ENCODE measurements around the gene ST3GAL3.

The ST3GAL3 gene

DNA sequence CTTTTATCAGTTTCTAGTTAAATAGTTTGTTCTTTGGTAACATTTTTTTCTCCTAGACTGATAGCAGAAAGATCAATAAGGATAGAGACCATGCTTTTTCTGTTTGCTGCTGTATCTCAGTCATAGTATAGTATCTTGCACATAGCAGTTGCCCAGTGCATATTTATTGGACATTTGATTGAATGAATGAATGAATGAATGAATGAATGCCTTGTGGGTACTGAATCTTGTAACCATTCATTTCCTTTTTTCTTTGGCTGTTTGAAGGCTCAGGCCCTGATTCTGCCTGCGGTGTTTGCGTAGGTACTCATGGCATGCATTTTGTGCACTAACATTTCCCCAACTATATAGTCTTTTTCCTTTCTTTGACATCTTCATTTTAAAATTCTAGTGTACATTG is 83.9 kb downstream of the ST3GAL3 start:
- Histone ChIP-seq H3K9me3 (ENCODE audit: control insufficient read depth, low read length) (no peaks in the 10 kb centered on the region), H3K4me3 (ENCODE audit: low read length) (no peak overlapping the region), H3K27me3 (replicated peaks; ENCODE audit: control insufficient read depth, insufficient read depth, low read length) (no peaks in the 10 kb centered on the region), H3K9ac (ENCODE audit: low read length) (no peak overlapping the region), H3K36me3 (ENCODE audit: control insufficient read depth, insufficient read depth, low read length, severe bottlenecking) (no peaks in the 10 kb centered on the region), H3K4me1 (ENCODE audit: control insufficient read depth, insufficient read depth, low read length) (peaks cover 22% of the 10 kb centered on the region)
- DNase-seq (ENCODE audit: low read depth), result no peak

DNA sequence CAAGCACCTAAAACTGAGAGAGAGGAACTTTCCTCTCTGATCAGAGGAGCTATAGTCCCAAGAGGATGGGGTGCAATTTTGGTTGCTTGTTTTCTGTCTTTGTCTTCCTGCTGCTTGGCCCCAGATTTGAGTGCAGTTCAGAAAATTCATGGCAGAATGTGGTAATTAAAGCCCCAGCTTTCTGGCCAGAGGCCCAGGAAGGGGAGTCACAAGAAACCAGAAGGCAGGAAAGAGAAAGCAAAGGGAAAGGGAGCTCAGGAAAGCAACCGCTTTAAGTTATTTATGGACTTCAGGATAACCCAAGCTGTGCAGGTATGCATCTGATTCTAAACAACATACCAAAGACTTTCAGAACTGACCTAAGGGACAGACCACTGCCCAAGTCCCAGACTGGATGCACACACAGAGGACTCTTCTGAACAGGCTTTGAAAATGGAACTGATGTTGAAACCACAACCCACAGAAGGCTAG is 88.8 kb downstream of the ST3GAL3 start:
- Histone ChIP-seq H3K9me3 (ENCODE audit: control insufficient read depth, low read length) (no peaks in the 10 kb centered on the region), H3K9ac (ENCODE audit: low read length) (no peak overlapping the region), H3K4me3 (ENCODE audit: low read length) (peak overlapping the region; percentile 69), H3K36me3 (ENCODE audit: control insufficient read depth, insufficient read depth, low read length, severe bottlenecking) (no peaks in the 10 kb centered on the region), H3K4me1 (ENCODE audit: control insufficient read depth, insufficient read depth, low read length) (peaks cover 17% of the 10 kb centered on the region), H3K27me3 (replicated peaks; ENCODE audit: control insufficient read depth, insufficient read depth, low read length) (no peaks in the 10 kb centered on the region)
- peak; percentile 68 for DNase-seq (ENCODE audit: low read depth)

DNA sequence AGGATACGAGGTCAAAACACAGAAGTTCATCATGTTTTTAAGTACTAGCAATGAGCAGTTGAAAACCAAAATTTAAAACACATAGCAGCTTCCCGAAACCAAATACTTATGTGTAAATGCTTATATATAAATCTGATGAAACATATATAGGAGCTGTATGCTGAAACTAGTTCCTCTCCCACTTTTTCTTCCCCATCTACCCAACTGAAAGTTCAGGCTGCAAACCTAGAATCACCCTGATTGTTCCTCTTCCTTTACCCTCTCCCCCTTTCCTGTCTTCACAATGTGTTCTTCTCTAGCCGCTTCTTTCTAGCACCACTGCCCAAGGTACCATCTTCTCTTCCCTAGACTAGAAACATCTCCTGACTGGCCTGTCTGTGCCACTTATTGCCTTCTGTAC is 90.6 kb downstream of the ST3GAL3 start:
- H3K27me3 ChIP-seq (replicated peaks; ENCODE audit: control insufficient read depth, insufficient read depth, low read length), result no peaks in the 10 kb centered on the region
- H3K36me3 ChIP-seq (ENCODE audit: control insufficient read depth, insufficient read depth, low read length, severe bottlenecking), result no peaks in the 10 kb centered on the region
- no peak for DNase-seq (ENCODE audit: low read depth)
- H3K4me3 ChIP-seq (ENCODE audit: low read length), result no peak overlapping the region
- no peak overlapping the region for H3K9ac ChIP-seq (ENCODE audit: low read length)
- peaks cover 17% of the 10 kb centered on the region for H3K4me1 ChIP-seq (ENCODE audit: control insufficient read depth, insufficient read depth, low read length)
- no peaks in the 10 kb centered on the region for H3K9me3 ChIP-seq (ENCODE audit: control insufficient read depth, low read length)

DNA sequence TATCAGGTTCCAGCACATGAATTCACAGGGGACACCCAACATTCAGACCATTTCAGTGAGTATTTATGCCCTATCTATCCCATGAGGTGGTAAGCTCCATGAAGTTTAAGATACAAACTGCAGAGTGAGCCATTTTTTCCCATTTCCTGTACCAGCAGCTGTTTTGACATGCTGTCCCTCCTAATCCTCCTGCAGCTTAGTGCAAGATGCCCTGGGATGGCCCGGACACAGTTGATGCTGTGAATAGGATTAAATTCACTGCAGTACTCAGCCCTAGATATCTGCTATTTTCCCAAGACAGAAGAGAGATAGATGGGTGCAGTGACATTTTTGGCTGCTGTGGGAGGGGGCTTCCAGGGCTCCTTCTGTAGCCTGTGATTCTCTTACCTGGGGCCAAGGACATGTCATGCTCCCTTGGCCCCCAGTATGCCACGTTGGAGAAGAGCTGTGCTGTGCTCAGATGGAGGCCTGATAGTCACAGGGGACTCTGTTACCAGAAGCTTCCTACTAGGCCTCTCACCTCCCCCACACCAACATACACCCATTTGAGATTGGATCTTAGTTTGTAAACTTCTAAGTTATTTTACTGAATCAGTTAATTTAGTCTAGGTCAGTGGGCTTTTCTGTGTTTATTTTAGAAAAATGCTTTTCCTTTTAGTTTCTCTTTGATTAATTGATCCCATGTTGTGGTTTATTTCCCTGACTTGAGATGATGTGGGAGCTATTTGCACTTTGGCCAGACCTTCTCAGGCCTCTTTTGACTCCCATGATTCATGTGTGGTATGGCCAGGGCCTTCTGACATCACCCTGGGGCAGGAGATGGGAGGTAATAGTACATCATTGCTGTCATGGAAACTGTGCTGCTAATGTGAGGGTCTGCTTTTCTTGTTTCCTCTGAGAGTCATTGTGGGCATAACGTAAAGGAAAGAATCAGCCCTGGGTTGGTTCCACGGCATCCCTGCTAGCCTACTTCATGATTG is 92.6 kb downstream of the ST3GAL3 start:
- peaks cover 17% of the 10 kb centered on the region for H3K4me1 ChIP-seq (ENCODE audit: control insufficient read depth, insufficient read depth, low read length)
- H3K4me3 ChIP-seq (ENCODE audit: low read length), result no peak overlapping the region
- peak; percentile 70 for DNase-seq (ENCODE audit: low read depth)
- no peaks in the 10 kb centered on the region for H3K36me3 ChIP-seq (ENCODE audit: control insufficient read depth, insufficient read depth, low read length, severe bottlenecking)
- H3K9ac ChIP-seq (ENCODE audit: low read length), result no peak overlapping the region
- no peaks in the 10 kb centered on the region for H3K27me3 ChIP-seq (replicated peaks; ENCODE audit: control insufficient read depth, insufficient read depth, low read length)
- H3K9me3 ChIP-seq (ENCODE audit: control insufficient read depth, low read length), result no peaks in the 10 kb centered on the region

DNA sequence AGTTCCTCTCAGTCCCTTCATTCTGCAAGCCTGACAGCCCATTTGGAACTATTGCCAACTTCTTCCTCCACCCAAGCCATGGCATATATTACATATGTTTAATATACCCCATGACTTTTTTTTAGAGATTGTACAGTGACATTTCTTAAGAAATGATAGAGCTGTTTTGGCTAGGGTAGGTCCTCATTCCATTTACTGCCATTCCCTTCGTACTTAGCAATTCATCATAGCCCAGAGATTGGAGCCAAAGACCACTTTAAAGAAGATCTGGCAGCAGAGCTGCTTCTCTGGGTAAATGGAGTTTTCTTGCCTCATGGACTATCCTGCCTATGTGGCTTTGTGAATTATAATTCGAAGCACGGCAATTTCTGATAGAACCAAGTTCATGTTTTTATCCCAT is 93.4 kb downstream of the ST3GAL3 start:
- DNase-seq (ENCODE audit: low read depth), result no peak

DNA sequence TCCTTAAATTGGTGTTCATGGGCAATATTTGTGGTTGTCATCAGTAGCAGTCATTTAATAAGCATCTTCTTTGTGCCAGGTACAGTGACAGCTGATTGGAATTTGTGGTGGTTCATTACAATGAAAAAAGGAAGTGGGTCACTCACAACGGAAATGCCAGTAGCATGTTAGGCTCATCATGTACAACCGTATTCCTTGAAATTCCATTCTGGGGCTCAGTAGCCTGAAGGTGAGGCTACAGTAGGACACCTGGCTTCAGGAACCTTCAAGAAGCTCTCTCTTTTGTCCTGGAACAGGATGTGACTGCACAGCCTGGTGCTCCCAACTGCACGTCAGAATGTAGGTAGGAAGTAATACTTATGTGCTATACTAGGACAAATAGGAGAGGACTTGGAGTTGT is 93.9 kb downstream of the ST3GAL3 start:
- no peaks in the 10 kb centered on the region for H3K36me3 ChIP-seq (ENCODE audit: control insufficient read depth, insufficient read depth, low read length, severe bottlenecking)
- no peak overlapping the region for H3K9ac ChIP-seq (ENCODE audit: low read length)
- H3K27me3 ChIP-seq (replicated peaks; ENCODE audit: control insufficient read depth, insufficient read depth, low read length), result no peaks in the 10 kb centered on the region
- H3K4me1 ChIP-seq (ENCODE audit: control insufficient read depth, insufficient read depth, low read length), result peaks cover 11% of the 10 kb centered on the region
- H3K9me3 ChIP-seq (ENCODE audit: control insufficient read depth, low read length), result no peaks in the 10 kb centered on the region
- DNase-seq (ENCODE audit: low read depth), result no peak
- H3K4me3 ChIP-seq (ENCODE audit: low read length), result no peak overlapping the region

More for the DNA sequence above, 93.4 kb downstream of the ST3GAL3 start:
- Histone ChIP-seq H3K9me3 (ENCODE audit: control insufficient read depth, low read length) (no peaks in the 10 kb centered on the region), H3K4me1 (ENCODE audit: control insufficient read depth, insufficient read depth, low read length) (peaks cover 15% of the 10 kb centered on the region), H3K36me3 (ENCODE audit: control insufficient read depth, insufficient read depth, low read length, severe bottlenecking) (no peaks in the 10 kb centered on the region), H3K9ac (ENCODE audit: low read length) (no peak overlapping the region), H3K27me3 (replicated peaks; ENCODE audit: control insufficient read depth, insufficient read depth, low read length) (no peaks in the 10 kb centered on the region), H3K4me3 (ENCODE audit: low read length) (no peak overlapping the region)

DNA sequence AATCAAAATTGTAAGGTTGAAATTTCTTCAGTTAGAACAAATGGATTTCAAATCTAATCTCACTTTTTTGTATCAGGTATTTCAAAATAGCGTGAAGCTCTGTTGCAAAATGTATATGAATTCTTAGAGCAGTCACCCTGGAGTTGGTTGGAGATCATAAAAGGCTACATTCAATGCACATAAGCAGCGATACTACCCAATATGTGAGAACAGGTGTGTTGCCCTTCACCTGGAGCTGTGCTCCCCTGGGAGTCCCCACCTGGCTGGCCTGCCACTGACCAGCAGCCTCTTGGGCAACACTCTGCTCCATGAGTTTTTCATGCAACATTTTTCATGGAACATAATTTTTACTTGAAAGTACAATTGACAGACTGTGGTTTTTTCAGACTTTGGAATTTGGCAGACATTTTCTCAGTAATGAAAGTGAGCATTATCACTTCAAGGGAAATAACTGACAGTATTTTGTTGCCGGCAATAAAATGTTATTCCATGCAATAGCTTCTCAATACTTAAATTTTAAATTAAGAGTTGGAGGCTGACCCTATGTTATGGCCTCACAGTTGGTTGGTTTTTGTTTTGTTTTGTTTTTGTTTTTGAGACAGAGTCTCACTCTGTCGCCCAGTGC is 95.1 kb downstream of the ST3GAL3 start:
- H3K36me3 ChIP-seq (ENCODE audit: control insufficient read depth, insufficient read depth, low read length, severe bottlenecking), result no peaks in the 10 kb centered on the region

DNA sequence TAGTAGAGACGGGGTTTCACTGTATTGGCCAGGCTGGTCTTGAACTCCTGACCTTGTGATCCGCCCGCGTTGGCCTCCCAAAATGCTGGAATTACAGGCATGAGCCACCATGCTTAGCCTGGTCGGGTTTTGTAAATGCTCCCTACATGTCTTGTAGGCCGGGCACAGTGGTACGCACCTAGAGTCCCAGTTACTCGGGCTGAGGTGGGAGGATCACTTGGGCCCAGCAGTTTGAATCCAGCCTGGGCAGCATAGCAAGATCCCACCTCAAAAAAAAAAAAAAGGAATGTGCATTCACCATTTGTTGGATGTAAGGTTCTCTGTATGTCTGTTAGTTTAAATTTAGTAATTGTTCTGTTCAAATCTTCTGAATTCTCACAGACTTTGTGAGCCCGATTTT is 95.8 kb downstream of the ST3GAL3 start:
- Histone ChIP-seq H3K27me3 (replicated peaks; ENCODE audit: control insufficient read depth, insufficient read depth, low read length) (no peaks in the 10 kb centered on the region), H3K4me1 (ENCODE audit: control insufficient read depth, insufficient read depth, low read length) (peaks cover 5% of the 10 kb centered on the region), H3K36me3 (ENCODE audit: control insufficient read depth, insufficient read depth, low read length, severe bottlenecking) (no peaks in the 10 kb centered on the region), H3K9me3 (ENCODE audit: control insufficient read depth, low read length) (no peaks in the 10 kb centered on the region), H3K4me3 (ENCODE audit: low read length) (no peak overlapping the region), H3K9ac (ENCODE audit: low read length) (no peak overlapping the region)
- no peak for DNase-seq (ENCODE audit: low read depth)

More for the DNA sequence above, 95.1 kb downstream of the ST3GAL3 start:
- peaks cover 5% of the 10 kb centered on the region for H3K4me1 ChIP-seq (ENCODE audit: control insufficient read depth, insufficient read depth, low read length)
- H3K4me3 ChIP-seq (ENCODE audit: low read length), result no peak overlapping the region
- no peaks in the 10 kb centered on the region for H3K9me3 ChIP-seq (ENCODE audit: control insufficient read depth, low read length)
- H3K9ac ChIP-seq (ENCODE audit: low read length), result no peak overlapping the region
- H3K27me3 ChIP-seq (replicated peaks; ENCODE audit: control insufficient read depth, insufficient read depth, low read length), result no peaks in the 10 kb centered on the region
- no peak for DNase-seq (ENCODE audit: low read depth)

DNA sequence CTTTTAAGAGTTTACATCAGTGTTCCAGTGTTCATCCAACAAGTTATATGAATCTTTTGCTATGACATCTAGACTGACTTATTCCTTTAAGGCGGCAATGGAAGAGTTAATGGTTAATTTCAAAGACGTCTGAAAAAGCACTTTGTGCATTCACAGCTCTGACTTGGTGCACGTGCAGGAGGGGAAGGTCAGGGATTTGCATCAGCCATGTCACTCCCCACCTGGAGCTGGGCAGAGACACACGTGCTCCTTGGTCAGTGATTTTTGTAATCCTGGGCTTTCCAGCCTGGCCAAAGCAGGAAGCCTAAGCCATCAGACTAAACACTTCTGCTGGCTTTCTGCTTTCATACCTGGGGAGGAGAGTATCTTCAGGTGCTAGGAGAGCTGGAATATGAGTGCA is 96.3 kb downstream of the ST3GAL3 start:
- H3K4me1 ChIP-seq (ENCODE audit: control insufficient read depth, insufficient read depth, low read length), result peaks cover 5% of the 10 kb centered on the region
- no peak for DNase-seq (ENCODE audit: low read depth)

DNA sequence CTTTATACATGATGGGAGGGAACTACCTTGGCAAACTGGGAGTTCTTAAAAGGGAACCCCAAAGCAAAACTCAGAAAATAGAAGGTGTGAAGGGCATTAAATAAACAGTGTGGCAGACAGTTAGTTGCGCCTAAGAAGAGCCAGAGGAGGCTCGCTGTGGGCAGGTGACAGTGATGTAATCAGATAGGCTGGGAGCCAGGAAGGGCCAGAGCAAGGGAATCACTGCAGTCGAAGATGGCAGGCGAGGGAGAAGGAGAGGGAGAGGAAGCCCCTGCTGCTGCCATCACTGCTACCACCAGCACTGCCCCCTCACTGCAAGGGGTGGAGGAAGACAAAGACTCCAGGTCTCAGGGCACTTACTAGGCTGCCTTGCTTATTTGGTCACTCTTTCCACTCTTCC is 97.2 kb downstream of the ST3GAL3 start:
- peaks cover 9% of the 10 kb centered on the region for H3K9me3 ChIP-seq (ENCODE audit: control insufficient read depth, low read length)
- no peaks in the 10 kb centered on the region for H3K27me3 ChIP-seq (replicated peaks; ENCODE audit: control insufficient read depth, insufficient read depth, low read length)
- no peak overlapping the region for H3K9ac ChIP-seq (ENCODE audit: low read length)
- no peak overlapping the region for H3K4me3 ChIP-seq (ENCODE audit: low read length)
- DNase-seq (ENCODE audit: low read depth), result no peak
- peaks cover 5% of the 10 kb centered on the region for H3K4me1 ChIP-seq (ENCODE audit: control insufficient read depth, insufficient read depth, low read length)
- no peaks in the 10 kb centered on the region for H3K36me3 ChIP-seq (ENCODE audit: control insufficient read depth, insufficient read depth, low read length, severe bottlenecking)

More for the DNA sequence above, 96.3 kb downstream of the ST3GAL3 start:
- no peak overlapping the region for H3K4me3 ChIP-seq (ENCODE audit: low read length)
- H3K36me3 ChIP-seq (ENCODE audit: control insufficient read depth, insufficient read depth, low read length, severe bottlenecking), result no peaks in the 10 kb centered on the region
- H3K9me3 ChIP-seq (ENCODE audit: control insufficient read depth, low read length), result peaks cover 1% of the 10 kb centered on the region
- no peak overlapping the region for H3K9ac ChIP-seq (ENCODE audit: low read length)
- H3K27me3 ChIP-seq (replicated peaks; ENCODE audit: control insufficient read depth, insufficient read depth, low read length), result no peaks in the 10 kb centered on the region

DNA sequence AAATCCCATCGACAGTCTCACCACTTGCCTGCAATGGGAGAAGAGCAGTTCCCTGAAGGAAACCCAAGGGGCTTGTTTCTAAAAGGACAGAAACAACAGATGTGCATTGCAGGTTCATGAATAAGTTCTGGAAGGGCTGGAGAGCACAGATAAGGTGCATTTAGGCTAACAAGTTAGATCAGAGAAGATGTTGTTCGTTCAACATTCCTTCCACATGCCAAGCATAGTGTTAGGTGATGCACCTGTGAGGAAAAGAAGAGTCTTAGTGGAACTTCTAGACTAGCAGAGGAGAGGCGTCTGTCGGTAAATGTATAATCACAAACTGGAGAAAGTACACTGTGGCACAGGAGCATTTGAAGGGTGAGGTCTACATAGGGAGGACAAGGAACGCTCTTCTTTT is 98.0 kb downstream of the ST3GAL3 start:
- DNase-seq (ENCODE audit: low read depth), result no peak
- Histone ChIP-seq H3K36me3 (ENCODE audit: control insufficient read depth, insufficient read depth, low read length, severe bottlenecking) (no peaks in the 10 kb centered on the region), H3K4me1 (ENCODE audit: control insufficient read depth, insufficient read depth, low read length) (no peaks in the 10 kb centered on the region), H3K27me3 (replicated peaks; ENCODE audit: control insufficient read depth, insufficient read depth, low read length) (no peaks in the 10 kb centered on the region), H3K9me3 (ENCODE audit: control insufficient read depth, low read length) (peaks cover 9% of the 10 kb centered on the region), H3K9ac (ENCODE audit: low read length) (no peak overlapping the region), H3K4me3 (ENCODE audit: low read length) (no peak overlapping the region)

Data from adipocyte (in vitro differentiated cells).